BE2C (cell line): ENCODE measurements around the gene MAP3K20.

ENCODE experiments used
- DNase-seq: peaks from one replicate; pipeline ENCODE4 v3.0.0-alpha.2; 2020
- H3K27me3 ChIP-seq: fragments of 250-450 bp; sonication (Bioruptor Pico); 2 replicates; pipeline ENCODE4 v1.5.1; 2020; ENCODE audit warnings: mild to moderate bottlenecking
- H3K36me3 ChIP-seq: fragments of 250-450 bp; sonication (Bioruptor Pico); 2 replicates; pipeline ENCODE4 v1.5.1; 2020; ENCODE audit warnings: mild to moderate bottlenecking
- H3K4me1 ChIP-seq: fragments of 250-450 bp; sonication (Bioruptor Pico); 2 replicates; pipeline ENCODE4 v1.5.1; 2020
- H3K4me3 ChIP-seq: 2 replicates; pipeline ENCODE4 v1.5.1; 2011; ENCODE audit warnings: low read depth, low read length
- H3K9me3 ChIP-seq: fragments of 250-450 bp; sonication (Bioruptor Pico); 2 replicates; pipeline ENCODE4 v1.5.1; 2020
- TF ChIP-seq, protein P1 (sequence below): IDR thresholded peaks from 2 replicates; pipeline ENCODE4 v1.5.1; 2012; ENCODE audit warnings: mild to moderate bottlenecking, low read depth, low read length

Gene MAP3K20

DNA sequence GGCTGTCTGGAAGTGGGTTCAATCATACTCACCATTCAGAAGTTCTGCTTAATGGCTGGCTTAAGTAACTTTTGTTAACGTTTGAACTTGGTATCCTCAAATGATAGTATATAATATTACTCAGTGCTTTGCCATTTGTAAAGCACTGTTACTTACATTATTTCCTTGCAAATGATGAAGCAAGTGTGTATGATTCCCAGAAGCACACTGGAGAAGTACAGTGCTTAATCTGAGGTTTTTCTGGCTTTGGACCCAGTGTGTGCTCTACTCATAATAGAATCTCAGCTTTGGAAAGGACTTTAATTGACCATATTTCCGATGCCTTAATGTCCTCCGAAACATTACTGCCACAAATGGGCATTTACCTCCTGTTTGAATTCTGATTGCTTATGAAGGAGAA, 63.3 kb downstream of the MAP3K20 start:
- DNase-seq = no peak
- TF ChIP-seq, protein P1, sequence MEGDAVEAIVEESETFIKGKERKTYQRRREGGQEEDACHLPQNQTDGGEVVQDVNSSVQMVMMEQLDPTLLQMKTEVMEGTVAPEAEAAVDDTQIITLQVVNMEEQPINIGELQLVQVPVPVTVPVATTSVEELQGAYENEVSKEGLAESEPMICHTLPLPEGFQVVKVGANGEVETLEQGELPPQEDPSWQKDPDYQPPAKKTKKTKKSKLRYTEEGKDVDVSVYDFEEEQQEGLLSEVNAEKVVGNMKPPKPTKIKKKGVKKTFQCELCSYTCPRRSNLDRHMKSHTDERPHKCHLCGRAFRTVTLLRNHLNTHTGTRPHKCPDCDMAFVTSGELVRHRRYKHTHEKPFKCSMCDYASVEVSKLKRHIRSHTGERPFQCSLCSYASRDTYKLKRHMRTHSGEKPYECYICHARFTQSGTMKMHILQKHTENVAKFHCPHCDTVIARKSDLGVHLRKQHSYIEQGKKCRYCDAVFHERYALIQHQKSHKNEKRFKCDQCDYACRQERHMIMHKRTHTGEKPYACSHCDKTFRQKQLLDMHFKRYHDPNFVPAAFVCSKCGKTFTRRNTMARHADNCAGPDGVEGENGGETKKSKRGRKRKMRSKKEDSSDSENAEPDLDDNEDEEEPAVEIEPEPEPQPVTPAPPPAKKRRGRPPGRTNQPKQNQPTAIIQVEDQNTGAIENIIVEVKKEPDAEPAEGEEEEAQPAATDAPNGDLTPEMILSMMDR = no peak
- no peaks in the 10 kb centered on the region for H3K36me3 ChIP-seq
- no peaks in the 10 kb centered on the region for H3K4me1 ChIP-seq
- H3K27me3 ChIP-seq = no peaks in the 10 kb centered on the region
- no peaks in the 10 kb centered on the region for H3K9me3 ChIP-seq
- no peak overlapping the region for H3K4me3 ChIP-seq

DNA sequence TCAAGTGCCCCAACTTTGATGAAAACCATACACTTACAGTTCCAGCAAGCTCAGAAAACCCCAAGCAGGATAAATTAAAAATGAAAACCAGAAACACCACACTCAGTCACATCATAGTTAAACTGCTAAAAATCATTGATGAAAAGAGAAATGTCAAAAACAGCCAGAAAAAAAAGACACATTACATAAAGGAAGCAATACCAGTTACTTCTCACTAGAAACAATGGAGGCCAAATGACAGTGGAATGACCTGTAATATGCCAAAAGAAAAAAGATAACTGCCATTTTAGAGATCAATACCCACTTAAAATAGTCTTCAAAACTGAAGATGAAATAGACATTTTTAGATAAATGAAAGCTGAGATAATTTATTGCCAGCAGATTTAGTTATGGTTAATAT, 66.0 kb downstream of the MAP3K20 start:
- H3K4me3 ChIP-seq = no peak overlapping the region
- H3K27me3 ChIP-seq = no peaks in the 10 kb centered on the region
- no peak for DNase-seq
- TF ChIP-seq, protein P1 = no peak
- H3K9me3 ChIP-seq = no peaks in the 10 kb centered on the region
- H3K36me3 ChIP-seq = no peaks in the 10 kb centered on the region
- no peaks in the 10 kb centered on the region for H3K4me1 ChIP-seq

DNA sequence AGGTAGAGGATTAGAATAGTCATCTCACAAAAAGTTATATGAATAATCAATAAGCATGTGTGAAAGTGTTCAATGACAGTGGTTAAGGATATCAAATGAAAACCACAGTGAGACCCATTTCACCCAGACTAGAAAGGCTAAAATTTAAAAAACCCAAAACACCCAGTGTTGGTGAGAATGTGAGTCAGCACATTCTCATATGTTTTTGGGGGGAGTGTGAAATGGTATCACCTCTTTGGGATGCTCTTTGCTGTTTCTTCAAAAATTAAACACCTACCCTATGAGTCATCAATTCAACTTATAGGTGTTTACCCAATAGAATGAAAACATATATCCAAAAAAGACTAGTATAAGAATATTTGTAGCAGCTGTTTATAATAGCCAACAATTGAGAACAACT, 69.8 kb downstream of the MAP3K20 start:
- Histone ChIP-seq H3K4me3 (no peak overlapping the region), H3K4me1 (no peaks in the 10 kb centered on the region), H3K27me3 (no peaks in the 10 kb centered on the region), H3K9me3 (no peaks in the 10 kb centered on the region), H3K36me3 (no peaks in the 10 kb centered on the region)
- TF ChIP-seq, protein P1 = no peak
- DNase-seq = no peak

DNA sequence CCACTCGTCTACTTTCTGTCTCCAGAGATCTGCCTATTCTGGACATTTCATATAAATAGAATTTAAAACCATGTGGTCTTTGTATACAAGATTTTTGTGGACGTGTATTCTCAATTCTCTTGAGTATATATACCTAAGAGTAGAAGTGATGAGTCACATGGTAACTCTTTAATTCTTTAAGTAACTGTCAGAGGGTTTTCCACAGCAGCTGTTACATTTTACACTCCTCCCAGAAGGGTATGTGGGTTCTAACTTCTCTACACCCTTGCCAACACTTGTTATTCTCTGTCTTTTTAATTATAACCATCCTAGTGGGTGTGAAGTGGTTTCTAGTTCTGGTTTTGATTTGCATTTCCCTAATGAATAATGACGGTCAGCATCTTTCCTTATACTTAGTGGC, 70.9 kb downstream of the MAP3K20 start:
- TF ChIP-seq, protein P1 = no peak
- no peaks in the 10 kb centered on the region for H3K4me1 ChIP-seq
- H3K36me3 ChIP-seq = no peaks in the 10 kb centered on the region
- H3K9me3 ChIP-seq = no peaks in the 10 kb centered on the region
- no peak for DNase-seq
- H3K4me3 ChIP-seq = no peak overlapping the region
- no peaks in the 10 kb centered on the region for H3K27me3 ChIP-seq

DNA sequence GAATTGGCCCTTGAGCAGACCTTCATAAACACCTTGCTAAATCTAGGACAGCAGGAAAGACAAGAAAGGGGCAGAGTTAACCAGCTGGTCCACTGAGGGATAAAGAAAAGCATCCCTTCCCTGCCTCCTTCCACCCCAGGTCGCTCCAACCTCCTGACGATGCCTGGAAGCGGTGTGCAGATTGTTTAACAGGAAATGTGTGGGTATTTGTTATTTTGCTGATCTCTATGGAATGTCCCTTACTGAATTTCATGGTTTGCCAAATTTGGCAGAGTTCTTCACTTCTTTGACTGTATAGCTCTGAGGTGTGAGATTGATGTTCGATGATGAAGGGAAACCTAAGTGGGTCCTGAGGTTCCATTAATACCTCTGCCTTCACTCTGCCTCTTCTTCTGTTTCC, 72.9 kb downstream of the MAP3K20 start:
- no peak overlapping the region for H3K4me3 ChIP-seq
- no peaks in the 10 kb centered on the region for H3K9me3 ChIP-seq
- H3K4me1 ChIP-seq = no peaks in the 10 kb centered on the region
- TF ChIP-seq, protein P1 = no peak
- no peak for DNase-seq
- H3K27me3 ChIP-seq = no peaks in the 10 kb centered on the region
- no peaks in the 10 kb centered on the region for H3K36me3 ChIP-seq

DNA sequence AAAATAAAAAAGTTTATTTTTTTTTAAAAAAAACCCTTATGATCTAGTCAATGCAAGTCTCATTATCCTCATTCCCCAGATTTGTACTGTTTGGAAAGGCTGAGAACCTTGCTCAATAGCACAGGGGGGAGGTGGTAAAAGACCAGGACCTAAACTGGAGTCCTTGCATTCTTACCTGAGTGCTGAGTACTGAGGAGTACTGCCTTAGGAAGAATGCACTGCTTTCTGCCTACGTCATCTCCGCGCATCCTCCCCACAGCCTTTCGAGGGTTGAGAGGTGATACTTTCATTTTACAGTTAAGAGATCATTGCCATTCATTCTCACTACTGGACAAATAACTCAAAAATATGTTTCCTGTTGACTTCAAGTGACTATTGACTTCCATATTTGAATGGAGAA, 73.8 kb downstream of the MAP3K20 start:
- H3K36me3 ChIP-seq = no peaks in the 10 kb centered on the region
- TF ChIP-seq, protein P1 = no peak
- H3K9me3 ChIP-seq = no peaks in the 10 kb centered on the region
- H3K27me3 ChIP-seq = no peaks in the 10 kb centered on the region
- H3K4me1 ChIP-seq = no peaks in the 10 kb centered on the region
- no peak overlapping the region for H3K4me3 ChIP-seq
- no peak for DNase-seq
